GM12878 (cell line): ENCODE results near the gene CTDP1. TPM values are rescaled to one million over a fixed set of nuclear protein-coding genes. Genes with fewer than 3 reads are reported as not detected.

ENCODE experiments used
- ATAC-seq: fragments of 200-7000 bp; cut with Tn5 transposase; 3 replicates; pipeline ENCODE4 v1.9.1; 2020; ENCODE audit warnings: mild to moderate bottlenecking, moderate library complexity
- BruUV-seq: library from RNA; stranded (reverse); fragments of 400-500 nt; replicated peaks from 2 replicates; lab custom pipeline; 2021; lab: Mats Ljungman, UMichigan
- CTCF ChIA-PET: fragments of 300-600 bp; sonication (Branson Sonifier 250); formaldehyde crosslinking; extraction: SDS; loops from one replicate; lab custom pipeline; 2021; ENCODE audit warnings: inconsistent platforms; lab: Yijun Ruan, JAX
- POLR2A ChIA-PET: fragments of 350-600 bp; formaldehyde crosslinking; extraction: SDS; loops from one replicate; lab custom pipeline; 2021; ENCODE audit warnings: inconsistent platforms; lab: Charles Lee
- RAD21 ChIA-PET: fragments of 300-600 bp; sonication (Branson Sonifier 250); formaldehyde crosslinking; loops from one replicate; lab custom pipeline; 2023; ENCODE audit warnings: antibody characterized with exemption; ENCODE audit not compliant: unreplicated experiment; lab: Charles Lee
- SMC1A ChIA-PET: fragments of 300-600 bp; sonication (Branson Sonifier 250); formaldehyde crosslinking; loops from one replicate; lab custom pipeline; 2023; ENCODE audit not compliant: unreplicated experiment, uncharacterized antibody; lab: Charles Lee
- DNase-seq: peaks from one replicate; pipeline ENCODE4 v3.0.0-alpha.2; 2011; ENCODE audit warnings: low read depth, low spot score
- FAIRE-seq: peaks from 3 replicates; lab custom pipeline; 2011; peaks lifted over from hg19 to GRCh38; lab: Jason Lieb, UNC
- H2AFZ ChIP-seq: 2 replicates; pipeline ENCODE4 v1.6.0; 2011; ENCODE audit warnings: low read depth, low read length, control low read depth; ENCODE audit not compliant: control insufficient read depth
- H3K27ac ChIP-seq: 2 replicates; pipeline ENCODE4 v1.5.1; 2011; ENCODE audit warnings: control low read depth; ENCODE audit not compliant: control insufficient read depth, insufficient read depth
- H3K27me3 ChIP-seq, 2 experiments: replicated peaks in 1 of 2; 2 replicates each; pipeline versions ENCODE4 v1.6.0 to v1.6.1; 2011; ENCODE audit warnings: low read length in 1 of 2; ENCODE audit not compliant: control insufficient read depth in 2 of 2, insufficient read depth in 2 of 2
- H3K36me3 ChIP-seq, 2 experiments: 2 replicates each; pipeline ENCODE4 v1.5.1; 2011; ENCODE audit warnings: low read length in 1 of 2; ENCODE audit not compliant: control insufficient read depth in 2 of 2, insufficient read depth in 2 of 2
- H3K4me1 ChIP-seq: 2 replicates; pipeline ENCODE4 v1.6.1; 2011; ENCODE audit warnings: mild to moderate bottlenecking, low read length, moderate library complexity, mixed read lengths; ENCODE audit not compliant: control insufficient read depth, insufficient read depth
- H3K4me2 ChIP-seq: 2 replicates; pipeline ENCODE4 v1.6.0; 2011; ENCODE audit warnings: control low read depth; ENCODE audit not compliant: control insufficient read depth, insufficient read depth
- H3K4me3 ChIP-seq: fragments of 200-600 bp; sonication (generic); 2 replicates; pipeline ENCODE4 v1.5.1; 2016
- H3K79me2 ChIP-seq: 2 replicates; pipeline ENCODE4 v1.6.0; 2011; ENCODE audit warnings: low read length; ENCODE audit not compliant: control insufficient read depth, insufficient read depth
- H3K9ac ChIP-seq: 2 replicates; pipeline ENCODE4 v1.8.0; 2011; ENCODE audit warnings: low read length, control low read depth, mixed read lengths; ENCODE audit not compliant: control insufficient read depth, insufficient read depth
- H3K9me3 ChIP-seq: replicated peaks from 3 replicates; pipeline ENCODE4 v1.5.1; 2011; ENCODE audit warnings: mild to moderate bottlenecking, low read length; ENCODE audit not compliant: control insufficient read depth, insufficient read depth
- H4K20me1 ChIP-seq: 2 replicates; pipeline ENCODE4 v1.6.0; 2011; ENCODE audit not compliant: control insufficient read depth, insufficient read depth
- ATF7 ChIP-seq: fragments of 450-650 bp; IDR thresholded peaks from 2 replicates; pipeline ENCODE4 v1.6.1; 2016; ENCODE audit warnings: low read depth, mild to moderate bottlenecking
- CBFB ChIP-seq: IDR thresholded peaks from 2 replicates; pipeline ENCODE4 v1.6.1; 2016; ENCODE audit warnings: antibody characterized with exemption, low read depth
- ESRRA ChIP-seq: IDR thresholded peaks from 2 replicates; pipeline ENCODE4 v1.6.1; 2012; ENCODE audit warnings: mild to moderate bottlenecking, low read length, improper control_type of control experiment
- IRF5 ChIP-seq: fragments of 450-650 bp; IDR thresholded peaks from 2 replicates; pipeline ENCODE4 v1.6.1; 2017; ENCODE audit warnings: borderline replicate concordance
- NFYA ChIP-seq: IDR thresholded peaks from 2 replicates; pipeline ENCODE4 v1.6.1; 2011; ENCODE audit warnings: low read depth, mild to moderate bottlenecking, low read length, improper control_type of control experiment, borderline replicate concordance
- POU2F2 ChIP-seq: IDR thresholded peaks from 3 replicates; pipeline ENCODE4 v1.6.1; 2011; ENCODE audit warnings: low read depth, mild to moderate bottlenecking, low read length, borderline replicate concordance
- SIX5 ChIP-seq: IDR thresholded peaks from 2 replicates; pipeline ENCODE4 v1.6.1; 2011; ENCODE audit warnings: mild to moderate bottlenecking, low read depth, low read length, moderate library complexity; ENCODE audit not compliant: severe bottlenecking
- STAT3 ChIP-seq: IDR thresholded peaks from 2 replicates; pipeline ENCODE4 v1.6.1; 2011; ENCODE audit warnings: low read depth, low read length, improper control_type of control experiment
- ZNF207 ChIP-seq: fragments of 450-650 bp; IDR thresholded peaks from 2 replicates; pipeline ENCODE4 v1.6.1; 2014; ENCODE audit warnings: antibody characterized with exemption, mild to moderate bottlenecking, borderline replicate concordance
- WGBS: methylation state at CpG from one replicate; pipeline ENCODE4 v1.1.6; 2016; ENCODE audit warnings: low lambda C conversion rate; ENCODE audit not compliant: insufficient replicate concordance, insufficient coverage; ENCODE audit errors: missing lambda C conversion rate; 5-methylcytosine and 5-hydroxymethylcytosine counted together
- in situ Hi-C: fragments of 300-500 bp; cut with MboI; formaldehyde crosslinking; loops from 9 replicates; pipeline ENCODE4 v1.14.3; 2018; ENCODE audit warnings: mixed read lengths
- intact Hi-C: fragments of 100-400 bp; cut with micrococcal nuclease; formaldehyde crosslinking; loops from one replicate; pipeline ENCODE4 v1.14.2; 2022; ENCODE audit not compliant: unreplicated experiment
- polyA plus RNA-seq, 11 experiments: library from polyadenylated mRNA; depleted of rRNA in 4 of 11; unstranded in 6 of 11; stranded (reverse) in 5 of 11; fragments of >200 nt; fragmentation: Nextera tagmentation in 4 of 11; fragmentation: Illumina TruSeq in 1 of 11; extraction: Ambion mirVana in 4 of 11; extraction: Trizol in 1 of 11; gene quantifications; 1 replicate in 1 of 11; 2 replicates in 10 of 11; pipeline versions ENCODE4 v1.2.1 to v1.2.3, GENCODE V29; 2011 to 2016; ENCODE audit warnings: inconsistent platforms in 2 of 11, missing spikeins in 2 of 11, low read depth in 1 of 11
- total RNA-seq, 4 experiments: library from RNA; depleted of rRNA in 3 of 4; stranded (reverse); fragments of >200 nt in 3 of 4; fragmentation: Illumina TruSeq in 1 of 4; extraction: Trizol in 1 of 4; gene quantifications; 2 replicates each; pipeline versions ENCODE4 v1.2.1 to v1.2.3, GENCODE V29; 2013 to 2021

Gene CTDP1
- total and polyA plus RNA-seq, 10 of the 15 experiments (the other 5 are each of a cell fraction or from before 2014, with no cell fraction given): 0.32 to 31.3 (median 8.8) TPM

- POLR2A ChIA-PET: no interaction called here
- no TSS peak for BruUV-seq
- ATAC-seq: no peak
- no peaks in the 10 kb centered on the region for H4K20me1 ChIP-seq
- no peaks in the 10 kb centered on the region; a peak in 2 of 4 replicates for H3K27me3 ChIP-seq
- no peaks in the 10 kb centered on the region for H3K79me2 ChIP-seq
- CTCF ChIA-PET: no interaction called here
- H3K4me1 ChIP-seq: no peaks in the 10 kb centered on the region
- no peak for FAIRE-seq
- no peak overlapping the region for H3K4me2 ChIP-seq
- H3K27ac ChIP-seq: no peak overlapping the region
- H3K9ac ChIP-seq: no peak overlapping the region
- in situ Hi-C loops: no loop called here
- H3K4me3 ChIP-seq: no peak overlapping the region
- intact Hi-C loops: no loop called here
- no peak for DNase-seq
- no peak overlapping the region for H2AFZ ChIP-seq
- H3K36me3 ChIP-seq: no peaks in the 10 kb centered on the region
- TF ChIP-seq NFYA (no peak), POU2F2 (no peak)
- WGBS: 64% methylated on average over 3 of the region's 3 CpGs
- no peaks in the 10 kb centered on the region for H3K9me3 ChIP-seq
- RAD21 ChIA-PET: no interaction called here
- SMC1A ChIA-PET: interaction anchor here (0.6 kb wide), 1 partner anchor 1582 kb away, joined by 3 read pairs; no protein-coding TSS in a partner anchor
Measured at GRCh38 chr18:79664525-79665125, 15.0 kb upstream of the CTDP1 start.

- Histone ChIP-seq H3K27ac (no peak overlapping the region), H3K27me3 (no peaks in the 10 kb centered on the region), H3K36me3 (no peaks in the 10 kb centered on the region), H2AFZ (no peak overlapping the region), H3K4me2 (no peak overlapping the region), H3K4me3 (no peak overlapping the region), H3K79me2 (no peaks in the 10 kb centered on the region), H3K4me1 (no peaks in the 10 kb centered on the region), H3K9ac (no peak overlapping the region), H3K9me3 (no peaks in the 10 kb centered on the region), H4K20me1 (no peaks in the 10 kb centered on the region)
- BruUV-seq: no TSS peak
- CTCF ChIA-PET: no interaction called here
- intact Hi-C loops (no loop called here), in situ Hi-C loops (no loop called here)
- FAIRE-seq: no peak
- RAD21 ChIA-PET: no interaction called here
- POLR2A ChIA-PET: no interaction called here
- no peak for DNase-seq
- no peak for ATAC-seq
- TF ChIP-seq ZNF207 (no peak), CBFB (no peak), STAT3 (no peak), SIX5 (no peak), IRF5 (no peak), ATF7 (no peak), ESRRA (no peak)
- TF ChIP-seq, all 136 proteins: peak for 0
- SMC1A ChIA-PET: no interaction called here
Measured at GRCh38 chr18:79668203-79668602, 11.4 kb upstream of the CTDP1 start.
